Neural cell (in vitro differentiated cells): ENCODE results near the gene IL12RB2. TPM values are rescaled to one million over a fixed set of nuclear protein-coding genes. Genes with fewer than 3 reads are reported as not detected.

Experiments
- H2AFZ ChIP-seq: fragments of 200-600, 300-800 bp; sonication (generic), shearing (Covaris generic); 2 replicates; pipeline ENCODE4 v1.6.0; 2014; ENCODE audit warnings: low read depth, mild to moderate bottlenecking, antibody characterized with exemption, low read length, moderate library complexity
- H3F3A ChIP-seq: fragments of 200-600 bp; shearing (Covaris generic); 2 replicates; pipeline ENCODE4 v1.6.1; 2016; ENCODE audit warnings: mild to moderate bottlenecking, moderate library complexity, mixed read lengths, antibody characterized with exemption, low read length; ENCODE audit not compliant: insufficient read depth, poor library complexity, severe bottlenecking
- H3K27ac ChIP-seq: fragments of 200-600, 300-800 bp; sonication (generic), shearing (Covaris generic); 2 replicates; pipeline ENCODE4 v1.5.1; 2014; ENCODE audit warnings: mild to moderate bottlenecking, low read length, moderate library complexity
- H3K27me3 ChIP-seq: fragments of 300-800, 200-600 bp; sonication (generic), shearing (Covaris generic); 2 replicates; pipeline ENCODE4 v1.6.0; 2014; ENCODE audit warnings: mild to moderate bottlenecking, low read depth, low read length, moderate library complexity; ENCODE audit not compliant: insufficient read depth
- H3K36me3 ChIP-seq: fragments of 300-800, 200-600 bp; sonication (generic), shearing (Covaris generic); 2 replicates; pipeline ENCODE4 v1.5.1; 2014; ENCODE audit warnings: mild to moderate bottlenecking, antibody characterized with exemption, low read length, moderate library complexity; ENCODE audit not compliant: insufficient read depth
- H3K4me2 ChIP-seq: fragments of 300-800, 200-600 bp; sonication (generic), shearing (Covaris generic); 2 replicates; pipeline ENCODE4 v1.6.0; 2014; ENCODE audit warnings: mild to moderate bottlenecking, low read length
- H3K4me3 ChIP-seq: fragments of 300-800, 200-600 bp; sonication (generic), shearing (Covaris generic); 2 replicates; pipeline ENCODE4 v1.5.1; 2014; ENCODE audit warnings: mild to moderate bottlenecking, low read length, moderate library complexity
- H3K79me2 ChIP-seq: fragments of 200-600 bp; shearing (Covaris generic); replicated peaks from 2 replicates; pipeline ENCODE4 v1.6.0; 2014; ENCODE audit warnings: mild to moderate bottlenecking, low read length, moderate library complexity; ENCODE audit not compliant: insufficient read depth
- H3K9ac ChIP-seq: fragments of 300-800, 200-600 bp; sonication (generic), shearing (Covaris generic); 2 replicates; pipeline ENCODE4 v1.6.1; 2016; ENCODE audit warnings: mild to moderate bottlenecking, low read length, mixed read lengths
- H3K9me2 ChIP-seq: fragments of 200-600 bp; shearing (Covaris generic); 2 replicates; pipeline ENCODE4 v1.6.1; 2016; ENCODE audit warnings: mild to moderate bottlenecking, low read length, mixed read lengths; ENCODE audit not compliant: insufficient read depth
- H3K9me3 ChIP-seq: fragments of 200-600, 300-800 bp; sonication (generic), shearing (Covaris generic); 2 replicates; pipeline ENCODE4 v1.6.1; 2016; ENCODE audit warnings: mild to moderate bottlenecking, mixed run types, low read length, moderate library complexity, mixed read lengths
- H4K20me1 ChIP-seq: fragments of 200-600 bp; shearing (Covaris generic); 2 replicates; pipeline ENCODE4 v1.6.1; 2016; ENCODE audit warnings: mild to moderate bottlenecking, mixed run types; ENCODE audit not compliant: insufficient read depth
- CTCF ChIP-seq: fragments of 450-650 bp; IDR thresholded peaks from 2 replicates; pipeline ENCODE4 v1.5.1; 2014; ENCODE audit warnings: antibody characterized with exemption, mild to moderate bottlenecking, moderate library complexity; ENCODE audit not compliant: poor library complexity, severe bottlenecking
- EP300 ChIP-seq: fragments of 450-650 bp; conservative IDR thresholded peaks from 2 replicates; pipeline ENCODE4 v1.6.1; 2014; ENCODE audit warnings: antibody characterized with exemption, mild to moderate bottlenecking, moderate library complexity; ENCODE audit not compliant: poor library complexity, severe bottlenecking
- EZH2 ChIP-seq: fragments of 200-600, 300-800 bp; shearing (Covaris generic), sonication (generic); IDR thresholded peaks from 2 replicates; pipeline ENCODE4 v1.6.1; 2014; ENCODE audit warnings: antibody characterized with exemption, low read length, borderline replicate concordance, mild to moderate bottlenecking; ENCODE audit not compliant: insufficient read depth, poor library complexity, severe bottlenecking
- MXI1 ChIP-seq: fragments of 450-650 bp; conservative IDR thresholded peaks from 2 replicates; pipeline ENCODE4 v1.6.1; 2014; ENCODE audit warnings: antibody characterized with exemption, mild to moderate bottlenecking; ENCODE audit not compliant: poor library complexity, severe bottlenecking
- POLR2AphosphoS5 ChIP-seq: IDR thresholded peaks from 2 replicates; pipeline ENCODE4 v1.6.1; 2012
- RAD21 ChIP-seq: fragments of 450-650 bp; conservative IDR thresholded peaks from 2 replicates; pipeline ENCODE4 v1.6.1; 2014; ENCODE audit warnings: antibody characterized with exemption, mild to moderate bottlenecking, moderate library complexity
- REST ChIP-seq: IDR thresholded peaks from 2 replicates; pipeline ENCODE4 v1.6.1; 2012; ENCODE audit warnings: borderline replicate concordance
- SMC3 ChIP-seq: fragments of 450-650 bp; conservative IDR thresholded peaks from 2 replicates; pipeline ENCODE4 v1.6.1; 2014; ENCODE audit warnings: antibody characterized with exemption, mild to moderate bottlenecking, moderate library complexity; ENCODE audit not compliant: poor library complexity
- TAF1 ChIP-seq: IDR thresholded peaks from 2 replicates; pipeline ENCODE4 v1.6.1; 2012; ENCODE audit warnings: low read depth
- polyA plus RNA-seq: library from polyadenylated mRNA; depleted of rRNA; stranded (reverse); fragments of >200 nt; gene quantifications from 2 replicates; pipeline ENCODE4 v1.2.3, GENCODE V29; 2014

Gene IL12RB2
- polyA plus RNA-seq, 1 donor from 2014 or later = not detected

- H3K9me2 ChIP-seq = no peaks in the 10 kb centered on the region
- no peak overlapping the region for H3K9ac ChIP-seq
- no peaks in the 10 kb centered on the region for H3K36me3 ChIP-seq
- H3K4me3 ChIP-seq = no peak overlapping the region
- no peaks in the 10 kb centered on the region for H3F3A ChIP-seq
- H3K4me2 ChIP-seq = no peak overlapping the region
- H4K20me1 ChIP-seq = no peaks in the 10 kb centered on the region
- H3K79me2 ChIP-seq = no peaks in the 10 kb centered on the region
- TF ChIP-seq TAF1 (no peak), REST (no peak), RAD21 (no peak), EZH2 (no peak), EP300 (no peak), MXI1 (no peak), SMC3 (no peak), CTCF (no peak)
- H3K27ac ChIP-seq = no peak overlapping the region
- H3K27me3 ChIP-seq = no peaks in the 10 kb centered on the region
- H2AFZ ChIP-seq = no peak overlapping the region
- no peaks in the 10 kb centered on the region for H3K9me3 ChIP-seq
Measured at GRCh38 chr1:67316918-67317317, 9.2 kb downstream of the IL12RB2 start.

- H2AFZ ChIP-seq = no peak overlapping the region
- H3K27ac ChIP-seq = no peak overlapping the region
- no peak overlapping the region for H3K9ac ChIP-seq
- TF ChIP-seq MXI1 (no peak), EZH2 (no peak)
- H4K20me1 ChIP-seq = no peaks in the 10 kb centered on the region
- no peak overlapping the region for H3K4me3 ChIP-seq
- no peaks in the 10 kb centered on the region for H3K27me3 ChIP-seq
- no peaks in the 10 kb centered on the region for H3K9me3 ChIP-seq
- no peaks in the 10 kb centered on the region for H3K79me2 ChIP-seq
- no peaks in the 10 kb centered on the region for H3K36me3 ChIP-seq
- H3K4me2 ChIP-seq = no peak overlapping the region
- no peaks in the 10 kb centered on the region for H3F3A ChIP-seq
- H3K9me2 ChIP-seq = no peaks in the 10 kb centered on the region
Measured at GRCh38 chr1:67317803-67318202, 10.1 kb downstream of the IL12RB2 start.

- Histone ChIP-seq H3K9ac (no peak overlapping the region), H3K27ac (no peak overlapping the region), H3K79me2 (no peaks in the 10 kb centered on the region), H2AFZ (no peak overlapping the region), H3K27me3 (no peaks in the 10 kb centered on the region), H4K20me1 (no peaks in the 10 kb centered on the region), H3K9me2 (no peaks in the 10 kb centered on the region), H3K4me2 (no peak overlapping the region), H3K9me3 (no peaks in the 10 kb centered on the region), H3K36me3 (no peaks in the 10 kb centered on the region), H3F3A (no peaks in the 10 kb centered on the region), H3K4me3 (no peak overlapping the region)
- TF ChIP-seq SMC3 = no peak
- TF ChIP-seq MXI1 = no peak
- no peak for TF ChIP-seq EZH2
- TF ChIP-seq RAD21 = no peak
- TF ChIP-seq CTCF = no peak
- TF ChIP-seq EP300 = no peak
- no peak for TF ChIP-seq TAF1
- no peak for TF ChIP-seq REST
- TF ChIP-seq POLR2AphosphoS5 = no peak
Measured at GRCh38 chr1:67322442-67322841, 14.8 kb downstream of the IL12RB2 start.
